CD4-positive, alpha-beta T cell treated with Interleukin-10 for 1 hour (primary cell): Measurements from ENCODE around the gene CDH13.

Experiments used
- DNase-seq: peaks from one replicate; pipeline ENCODE4 v3.0.0-alpha.2; 2020

Gene CDH13

DNA sequence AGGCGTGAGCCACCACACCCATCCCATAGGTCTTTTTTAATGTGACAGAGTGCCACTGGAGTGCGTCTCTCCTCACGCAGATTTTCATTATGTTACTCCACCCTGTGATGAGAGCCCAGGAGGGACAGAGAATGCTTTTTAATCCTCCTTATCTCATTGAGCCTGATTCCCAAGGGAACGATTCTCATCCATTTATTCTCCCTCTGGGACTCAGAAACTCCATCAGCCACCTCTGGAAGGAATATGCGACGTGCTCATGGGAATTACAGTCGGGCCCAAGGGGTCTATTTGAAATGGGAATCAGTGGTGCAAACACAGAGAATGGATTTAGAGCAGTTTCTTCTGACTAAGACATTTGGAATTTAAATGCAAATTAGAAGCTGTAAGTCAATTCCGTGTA, 1025.1 kb downstream of the CDH13 start:
- DNase-seq = no peak

DNA sequence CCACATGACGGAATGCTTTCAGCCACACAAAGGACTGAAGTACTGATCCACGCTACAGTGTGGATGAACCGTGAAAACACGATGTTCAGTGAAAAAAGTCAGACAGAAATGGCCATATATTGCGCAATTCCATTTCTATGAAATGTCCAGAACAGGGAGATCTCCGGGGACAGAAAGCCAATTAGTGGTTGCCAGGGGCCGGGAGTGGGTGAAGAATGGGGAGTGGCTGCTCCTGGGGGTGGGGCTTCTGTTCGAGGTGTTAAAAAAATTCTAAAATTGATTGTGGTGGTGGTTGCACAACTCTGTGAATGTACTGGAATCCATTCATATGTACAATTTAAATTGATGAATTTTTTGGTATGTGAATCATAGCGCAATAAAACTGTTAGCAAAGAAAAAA, 1026.2 kb downstream of the CDH13 start:
- no peak for DNase-seq

DNA sequence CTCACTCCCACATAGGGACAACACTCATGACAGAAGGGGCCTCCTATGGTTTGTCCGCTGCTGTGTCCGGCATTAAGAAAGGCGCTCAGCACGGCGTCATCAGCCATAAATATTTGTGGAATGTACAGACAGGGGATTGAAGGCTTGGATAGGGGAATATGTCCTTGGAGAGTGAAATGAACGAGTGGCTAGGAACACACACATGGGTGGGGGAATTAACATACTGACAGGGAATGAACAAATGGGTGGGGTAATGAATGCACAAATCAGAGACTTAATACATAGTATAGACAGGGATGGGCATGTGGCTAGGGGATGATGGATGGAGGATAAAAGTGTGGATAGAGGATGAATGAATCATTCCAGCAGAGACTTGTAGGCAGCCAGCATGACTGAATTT, 1027.0 kb downstream of the CDH13 start:
- no peak for DNase-seq

DNA sequence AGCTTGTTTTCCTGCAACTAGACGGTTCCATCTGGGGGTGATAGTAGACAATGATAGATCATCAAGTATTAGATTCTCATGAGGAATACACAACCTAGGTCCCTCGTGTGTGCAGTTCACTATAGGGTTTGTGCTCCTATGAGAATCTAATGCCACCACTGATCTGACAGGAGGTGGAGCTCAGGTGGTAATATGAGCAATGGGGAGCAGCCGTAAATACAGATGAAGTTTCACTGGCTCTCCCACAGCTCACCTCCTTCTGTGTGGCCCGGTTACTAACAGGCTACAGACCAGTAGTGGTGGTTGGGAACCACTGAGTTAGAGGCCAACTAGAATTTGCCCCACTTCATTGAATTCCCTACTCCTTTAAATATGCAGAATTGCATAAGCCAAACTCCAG, 1033.5 kb downstream of the CDH13 start:
- DNase-seq = no peak

DNA sequence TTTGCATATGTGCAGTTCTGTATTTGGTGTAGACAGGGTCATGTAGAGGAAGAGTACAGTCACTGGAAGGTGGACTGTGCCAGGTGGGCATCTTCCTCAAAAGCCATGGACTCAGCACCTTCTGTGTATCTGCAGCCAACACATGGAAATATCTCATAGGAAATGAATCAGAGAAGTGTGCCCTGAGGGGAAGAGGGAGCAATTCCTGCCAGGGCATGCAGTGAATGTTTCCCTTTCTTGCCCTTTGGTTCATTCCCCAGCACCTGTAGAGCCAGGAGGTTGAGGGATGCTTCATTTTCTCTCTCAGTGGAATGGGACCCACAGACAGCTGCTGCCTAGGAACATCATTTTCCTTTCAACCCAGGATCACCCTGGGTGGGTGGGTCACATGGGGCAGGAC, 1034.9 kb downstream of the CDH13 start:
- DNase-seq = no peak

DNA sequence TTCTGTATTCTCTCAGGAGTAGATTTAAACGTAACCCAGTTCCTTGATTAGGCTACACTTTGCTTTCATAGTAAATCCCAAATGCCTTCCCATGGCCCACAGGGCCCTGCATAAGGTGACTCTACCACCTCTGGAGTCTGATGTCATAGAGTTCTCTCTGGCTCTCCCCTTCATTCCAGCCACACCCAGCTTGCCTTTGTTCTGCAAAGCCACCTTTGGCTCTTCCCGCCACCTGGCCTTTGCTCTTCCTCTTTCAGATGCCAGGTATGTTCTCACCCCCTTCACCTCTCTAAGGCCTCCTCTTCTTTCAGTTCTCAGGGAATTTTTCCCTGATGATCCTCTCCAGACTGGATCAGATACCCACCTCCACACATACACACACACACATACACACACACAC, 1039.7 kb downstream of the CDH13 start:
- DNase-seq = no peak

DNA sequence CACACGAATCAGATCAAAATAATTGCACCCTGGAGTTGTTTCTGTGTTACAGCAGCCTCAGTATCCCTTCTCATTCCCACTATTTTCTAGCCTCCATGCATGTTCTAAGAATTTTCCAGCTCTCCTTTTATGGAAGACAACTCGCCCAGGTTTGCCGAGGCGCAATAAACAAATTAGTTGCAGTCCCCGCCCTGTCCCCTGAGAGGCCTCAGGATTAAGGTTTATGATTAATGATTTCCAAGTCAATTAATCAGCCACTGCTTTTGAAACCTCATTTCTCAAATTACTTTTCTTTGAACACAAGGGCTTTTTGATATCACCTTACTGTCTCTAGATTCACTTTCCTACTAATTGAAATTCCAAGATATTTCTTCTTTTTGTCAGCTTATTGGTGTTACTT, 1042.7 kb downstream of the CDH13 start:
- DNase-seq = no peak

DNA sequence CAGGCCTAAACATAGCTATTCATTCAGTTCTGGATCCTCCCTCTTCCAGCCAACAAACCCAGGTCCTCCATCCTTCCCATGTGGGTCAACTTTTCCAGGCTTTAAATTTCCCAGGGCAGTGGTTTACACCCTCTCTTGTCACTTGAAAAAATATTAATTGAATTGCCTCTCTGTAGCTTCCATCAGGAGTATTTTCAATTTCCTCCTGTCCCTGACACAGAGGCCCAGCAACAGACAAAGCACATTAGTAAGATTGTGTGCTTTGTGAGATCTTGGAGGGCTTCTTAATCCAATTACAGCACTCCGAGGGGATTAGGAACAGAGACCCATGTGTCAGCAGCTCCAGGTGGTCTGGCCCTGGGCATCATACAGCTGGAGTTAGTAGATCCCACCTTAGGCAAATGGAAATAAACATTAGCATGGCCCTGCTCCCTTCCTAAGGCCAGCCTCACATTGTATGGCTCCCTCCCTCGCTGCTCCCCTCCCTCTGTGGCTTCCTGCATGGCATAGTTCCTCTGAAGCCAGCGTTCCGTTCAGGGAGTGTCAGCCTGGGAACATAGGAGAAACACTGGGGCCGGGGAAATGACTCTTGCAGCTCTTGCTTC, 1048.3 kb downstream of the CDH13 start:
- no peak for DNase-seq

DNA sequence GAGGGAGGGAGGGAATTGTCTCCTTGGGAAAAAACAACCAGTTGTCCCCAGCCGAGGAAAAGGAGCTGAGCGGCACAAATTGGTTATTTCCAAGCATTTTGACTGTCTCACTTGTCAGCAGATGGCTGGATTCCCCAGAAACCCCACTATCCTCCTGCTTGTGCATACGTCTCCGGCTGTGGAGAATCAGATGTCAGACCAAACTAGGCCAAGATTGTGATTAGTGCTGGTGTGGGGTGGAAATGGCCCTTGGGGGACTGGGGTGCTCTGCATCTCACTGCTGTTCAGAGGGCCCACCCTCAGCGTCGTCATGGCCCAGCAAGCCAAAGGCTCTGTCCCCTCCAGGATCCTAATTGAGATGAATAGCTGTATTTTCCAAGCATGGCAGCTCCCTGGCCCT, 1049.3 kb downstream of the CDH13 start:
- no peak for DNase-seq

DNA sequence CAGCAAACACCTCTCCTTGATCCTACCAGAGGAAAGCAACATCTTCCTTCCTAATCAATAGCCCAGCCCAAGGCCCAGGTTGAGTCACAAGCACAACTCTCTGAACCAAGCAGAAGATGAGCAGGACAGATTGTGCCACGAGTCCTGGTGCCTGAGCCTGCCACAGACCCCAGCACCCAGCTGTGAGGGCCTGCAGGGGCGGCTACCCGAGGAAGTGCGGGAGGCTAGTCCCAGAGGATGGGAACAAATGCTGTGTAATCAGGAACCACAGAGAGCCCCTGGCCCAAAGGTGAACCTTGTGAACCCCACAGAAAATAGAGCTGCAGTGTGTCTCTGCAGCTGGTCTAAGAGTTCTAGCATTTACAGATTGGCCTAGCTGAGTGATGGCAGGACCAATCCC, 1054.2 kb downstream of the CDH13 start:
- no peak for DNase-seq

DNA sequence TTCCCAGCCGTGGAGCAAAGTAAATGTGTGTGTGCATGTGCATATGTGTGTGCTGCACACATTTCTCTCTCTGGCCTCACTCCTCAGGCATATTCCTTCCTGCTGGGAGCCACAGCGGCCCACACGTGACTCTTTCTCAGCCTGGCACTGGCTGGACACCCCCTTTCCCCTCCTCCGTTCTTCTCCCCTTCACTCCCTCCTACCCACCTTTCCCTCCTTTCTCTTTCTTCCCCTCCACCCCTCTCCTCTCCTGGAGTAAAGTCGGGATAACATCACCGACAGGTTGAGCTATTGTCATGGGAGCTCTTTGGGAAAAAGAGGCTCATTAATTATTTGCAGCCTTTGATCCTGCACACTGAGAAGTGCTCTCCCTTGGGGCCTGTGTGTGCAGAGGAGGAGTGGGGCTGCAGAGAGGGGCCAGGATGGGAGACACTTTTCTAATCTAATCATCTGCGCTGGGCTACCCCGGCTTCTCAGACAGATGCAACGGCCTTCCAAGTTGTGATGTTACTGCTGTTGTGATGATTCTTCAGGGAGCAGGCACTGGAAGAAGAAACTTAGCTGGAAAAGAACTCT, 1054.7 kb downstream of the CDH13 start:
- no peak for DNase-seq

DNA sequence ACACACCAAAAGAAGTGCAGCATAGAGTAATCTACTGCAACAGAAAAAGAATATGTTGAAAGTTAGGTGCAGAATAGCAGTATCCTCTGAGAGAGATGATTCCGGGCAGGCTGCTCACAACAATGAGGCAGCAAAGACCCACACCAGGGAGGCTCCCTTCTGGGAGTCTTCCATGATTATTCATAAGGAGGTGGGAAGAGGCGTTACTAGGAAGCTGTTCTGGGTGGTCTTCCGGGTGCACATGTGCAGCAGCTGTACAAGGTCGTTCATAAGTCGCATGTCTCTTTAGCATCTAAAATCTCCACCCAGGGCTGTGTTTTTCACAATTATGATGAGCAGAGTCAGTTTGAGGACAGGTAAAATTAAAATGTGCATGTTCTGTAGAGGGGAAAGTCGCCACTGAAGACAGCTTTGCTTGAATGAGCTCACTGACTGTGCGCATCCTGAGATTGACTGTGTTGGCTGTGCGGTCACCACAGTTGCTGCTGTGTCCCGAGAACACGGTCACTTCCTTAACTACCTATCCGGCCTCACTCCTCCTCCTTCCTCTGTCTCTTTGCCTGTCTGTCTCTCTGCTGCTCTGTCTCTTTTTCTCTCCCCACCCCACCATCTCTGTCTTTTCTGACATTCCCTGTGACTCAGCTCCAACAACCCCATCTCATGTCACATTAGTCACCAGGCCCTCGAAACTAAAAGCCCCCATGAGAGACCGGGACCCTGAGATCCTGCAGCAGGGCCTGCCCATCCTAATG, 1055.5 kb downstream of the CDH13 start:
- no peak for DNase-seq

DNA sequence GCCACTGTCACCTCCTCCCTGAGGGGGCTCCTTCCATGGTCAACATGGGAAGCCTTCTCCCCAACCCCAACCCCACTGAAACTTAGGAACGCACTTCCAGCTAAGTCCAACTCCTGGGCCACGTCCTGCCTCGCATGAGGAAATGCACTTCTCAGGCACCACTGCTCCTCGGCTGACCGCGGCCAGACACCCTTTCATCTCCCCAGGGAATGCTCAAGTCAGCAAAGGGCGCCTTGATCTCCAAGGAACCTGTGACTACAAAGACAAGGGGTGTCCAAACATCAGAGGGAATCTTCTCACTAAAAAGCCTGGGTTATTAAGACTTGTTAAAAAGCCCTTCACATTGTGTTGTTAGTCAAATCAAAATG, 1056.1 kb downstream of the CDH13 start:
- DNase-seq = no peak

DNA sequence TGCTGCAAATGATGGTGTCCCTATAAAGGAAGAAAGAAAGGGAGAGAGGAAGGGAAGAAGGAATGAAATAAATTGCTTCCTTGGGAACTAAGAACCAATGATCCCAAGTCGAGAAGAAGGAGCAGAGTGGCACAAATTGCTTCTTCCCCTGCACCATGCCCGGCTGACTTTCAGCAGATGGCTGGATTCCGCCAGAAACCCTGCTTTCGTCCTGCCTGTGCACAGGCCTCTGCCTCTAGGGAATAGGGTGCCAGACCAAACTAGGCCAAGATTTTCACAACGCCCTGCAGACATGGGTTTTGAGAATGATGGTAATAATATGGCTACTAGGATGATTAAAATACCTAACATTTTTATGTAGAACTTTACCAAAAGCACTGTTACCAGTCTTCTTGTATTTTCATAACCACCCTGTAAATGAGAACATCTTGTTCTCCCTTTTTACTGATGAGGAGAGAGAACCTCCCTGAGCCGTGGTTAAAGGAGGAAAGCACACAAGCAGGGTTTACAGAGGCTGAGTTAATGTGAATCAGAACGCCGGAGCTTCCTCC, 1058.9 kb downstream of the CDH13 start:
- DNase-seq = no peak

DNA sequence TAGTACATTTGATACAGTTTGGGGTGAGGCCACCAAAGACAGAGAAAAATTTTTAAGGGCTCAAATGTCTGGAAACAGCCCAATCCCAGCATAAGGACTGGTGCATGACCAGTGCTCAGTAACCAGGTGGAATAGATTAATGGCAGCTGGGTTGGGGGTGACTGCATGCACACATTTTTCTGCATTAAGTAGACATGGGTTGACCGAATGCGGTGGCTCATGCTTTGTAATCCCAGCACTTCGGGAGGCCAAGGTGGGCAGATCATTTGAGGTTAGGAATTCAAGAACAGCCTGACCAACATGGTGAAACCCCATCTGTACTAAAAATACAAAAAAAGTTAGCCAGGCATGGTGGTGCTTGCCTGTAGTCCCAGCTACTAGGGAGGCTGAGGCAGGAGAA, 1060.0 kb downstream of the CDH13 start:
- DNase-seq = no peak

DNA sequence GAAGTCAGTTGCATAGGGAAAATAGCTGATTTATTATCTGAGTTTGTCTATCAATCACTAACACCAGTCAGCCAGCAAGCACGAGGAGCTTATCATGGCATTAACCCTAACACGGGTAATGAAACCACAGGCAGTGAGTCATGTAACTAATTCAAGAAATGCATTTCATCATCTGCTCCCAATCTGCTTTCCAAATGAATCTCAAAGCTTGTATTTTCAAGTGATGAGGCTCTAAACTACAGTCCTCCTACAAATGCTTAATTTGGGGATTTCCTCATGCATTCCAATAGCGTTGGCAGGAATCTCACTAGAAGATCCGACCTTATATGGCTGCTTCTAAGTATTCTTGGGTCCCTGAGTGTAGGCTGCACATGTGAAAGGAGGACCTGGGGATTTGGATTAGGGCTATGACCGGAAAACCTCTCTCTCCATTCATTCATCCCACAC, 1062.6 kb downstream of the CDH13 start:
- DNase-seq = no peak

DNA sequence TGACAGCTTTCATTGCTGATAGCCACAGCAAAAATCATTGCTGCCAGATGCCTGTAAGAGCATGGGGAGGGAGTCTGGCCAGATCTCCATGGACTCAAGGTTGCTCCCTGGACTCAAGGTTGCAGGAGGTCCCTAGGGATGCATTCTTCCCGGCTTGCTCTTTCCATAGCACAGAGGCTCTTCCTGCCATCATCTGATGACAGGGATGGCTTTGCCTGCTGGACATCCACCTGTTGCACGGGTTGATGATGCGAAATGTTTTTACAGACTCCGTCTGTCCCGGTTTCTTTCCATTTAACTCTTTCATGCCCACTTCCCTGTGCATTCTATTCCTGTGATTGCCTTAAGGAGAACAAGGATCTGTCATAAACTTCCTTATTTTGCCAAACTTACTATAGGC, 1065.5 kb downstream of the CDH13 start:
- no peak for DNase-seq

DNA sequence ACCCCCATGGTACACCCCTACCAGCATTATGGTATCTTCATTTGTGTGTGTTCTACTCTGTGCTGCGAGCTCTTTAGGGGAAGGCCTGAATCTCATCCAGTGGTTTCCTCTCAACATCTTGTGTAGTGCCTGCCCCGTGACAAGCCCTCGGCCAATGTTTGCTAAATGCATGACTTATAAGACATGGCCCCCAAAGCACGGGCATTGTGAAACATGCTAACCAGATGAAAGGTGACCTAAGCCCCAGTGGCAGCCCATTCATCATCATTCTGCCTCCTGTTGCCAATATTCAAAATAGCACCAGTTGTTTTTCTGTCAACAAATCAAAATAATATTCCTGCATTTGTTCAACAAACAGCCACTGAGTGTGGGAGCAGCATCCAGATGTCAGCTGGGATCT, 1072.2 kb downstream of the CDH13 start:
- no peak for DNase-seq

DNA sequence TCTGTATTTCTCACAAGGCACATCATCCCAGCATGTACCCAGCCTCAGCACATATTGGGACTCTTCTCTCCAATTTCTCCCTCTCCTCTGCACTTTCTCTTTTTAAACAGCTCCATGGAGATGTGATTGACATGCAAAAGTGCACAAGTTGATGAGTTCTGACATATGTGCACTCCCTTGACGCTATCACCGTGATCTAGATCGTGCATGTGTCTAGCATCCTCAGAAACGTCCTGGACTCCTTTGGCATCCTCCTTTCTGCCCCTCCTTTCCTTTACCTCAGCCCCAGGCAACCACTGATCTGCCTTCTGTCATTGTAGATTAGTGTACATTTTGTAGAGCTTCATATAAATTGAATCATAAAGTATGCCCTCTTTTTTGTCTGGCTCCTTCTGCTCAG, 1073.0 kb downstream of the CDH13 start:
- DNase-seq = no peak

DNA sequence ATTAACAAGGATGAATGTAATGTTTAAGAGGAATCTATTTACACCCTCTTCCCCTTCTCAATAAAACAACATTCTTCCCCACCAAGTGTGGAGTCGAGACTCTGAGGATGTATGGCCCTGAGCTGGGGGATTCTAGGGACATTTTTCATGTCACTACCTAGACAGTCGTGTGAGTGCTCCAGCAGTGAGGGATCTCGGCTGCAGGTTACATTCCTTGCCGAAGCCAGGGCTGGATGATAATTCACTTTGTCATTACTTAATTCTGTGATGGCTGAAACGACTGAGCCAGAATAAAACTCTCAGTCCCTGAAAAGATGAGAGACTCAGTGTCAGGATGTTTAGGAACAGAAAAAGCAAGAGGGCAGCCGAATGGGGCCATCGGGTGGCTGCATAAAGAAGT, 1074.1 kb downstream of the CDH13 start:
- DNase-seq = no peak

DNA sequence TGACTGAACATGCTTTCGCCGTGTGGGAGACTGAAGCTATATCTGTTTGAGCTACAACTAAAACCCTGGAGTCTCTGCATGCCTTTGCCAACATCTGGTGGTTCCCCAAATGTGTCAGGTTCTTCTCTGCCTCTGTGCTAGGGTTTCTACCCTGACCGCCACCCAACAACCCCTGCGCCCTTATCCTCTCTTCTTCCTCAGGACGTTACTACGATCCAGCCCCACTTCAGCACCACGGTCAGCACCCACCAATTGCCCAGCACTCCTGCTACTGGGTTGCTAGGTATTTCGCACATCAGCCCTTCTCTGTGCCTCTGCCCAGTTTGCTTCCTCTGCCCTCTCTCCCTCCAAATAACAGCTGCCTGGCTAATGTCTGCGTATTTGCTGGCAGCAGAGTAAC, 1074.7 kb downstream of the CDH13 start:
- DNase-seq = no peak

DNA sequence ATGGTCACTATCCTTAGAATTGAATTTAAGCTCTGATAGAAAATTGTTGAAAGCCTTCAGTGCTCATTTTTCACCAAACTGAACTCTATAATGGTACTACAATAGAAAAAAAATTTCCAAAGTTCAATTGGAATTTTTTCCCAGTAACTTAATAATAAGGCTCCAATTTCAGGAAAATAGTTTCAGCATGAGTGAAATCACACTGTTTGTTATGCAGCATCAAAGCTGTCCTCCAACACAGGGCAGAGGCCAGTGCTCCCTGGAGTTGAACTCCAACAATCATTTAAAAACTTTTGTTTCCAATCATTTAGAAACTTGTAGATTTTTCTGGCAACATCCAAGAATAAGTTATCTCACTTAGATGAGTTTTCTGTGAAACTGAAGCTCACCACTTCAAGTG, 1077.9 kb downstream of the CDH13 start:
- no peak for DNase-seq

DNA sequence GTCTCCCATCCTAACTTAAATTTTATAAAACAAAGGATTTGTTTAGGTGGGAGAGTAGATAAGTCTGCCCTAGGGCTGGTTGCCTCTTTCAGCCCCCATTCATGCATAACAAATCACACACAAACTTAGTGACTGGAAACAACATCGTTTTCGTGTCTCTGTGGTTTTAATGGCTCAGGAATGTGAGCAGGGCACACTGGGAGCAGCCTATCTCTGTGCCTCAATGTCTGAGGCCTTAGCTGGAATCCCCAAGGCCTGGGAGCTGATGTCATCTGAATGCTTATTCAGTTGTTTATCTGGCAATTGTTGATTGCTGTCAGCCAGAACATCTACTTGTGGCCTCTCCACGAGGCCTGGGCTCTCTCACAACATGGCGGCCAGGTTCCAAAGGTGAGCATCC, 1079.1 kb downstream of the CDH13 start:
- DNase-seq = no peak

DNA sequence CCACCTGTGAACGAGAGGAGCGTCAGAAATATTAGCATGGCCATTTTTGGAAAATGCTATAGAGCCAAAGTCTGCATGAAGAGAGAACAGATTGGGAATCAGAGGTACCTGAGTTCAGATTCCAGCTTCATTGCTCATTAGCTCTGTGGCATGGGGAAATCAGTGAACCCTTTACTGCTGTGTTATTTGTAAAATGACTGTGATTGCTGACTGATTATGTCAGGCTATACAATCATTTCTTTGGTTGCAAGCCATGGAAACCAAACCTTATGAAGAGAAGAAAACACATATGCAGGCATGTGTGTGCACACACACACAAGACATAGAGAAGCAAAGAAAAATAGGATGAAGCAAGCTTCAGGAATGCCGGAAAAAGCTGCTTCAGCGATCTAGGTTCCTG, 1079.6 kb downstream of the CDH13 start:
- DNase-seq = no peak

DNA sequence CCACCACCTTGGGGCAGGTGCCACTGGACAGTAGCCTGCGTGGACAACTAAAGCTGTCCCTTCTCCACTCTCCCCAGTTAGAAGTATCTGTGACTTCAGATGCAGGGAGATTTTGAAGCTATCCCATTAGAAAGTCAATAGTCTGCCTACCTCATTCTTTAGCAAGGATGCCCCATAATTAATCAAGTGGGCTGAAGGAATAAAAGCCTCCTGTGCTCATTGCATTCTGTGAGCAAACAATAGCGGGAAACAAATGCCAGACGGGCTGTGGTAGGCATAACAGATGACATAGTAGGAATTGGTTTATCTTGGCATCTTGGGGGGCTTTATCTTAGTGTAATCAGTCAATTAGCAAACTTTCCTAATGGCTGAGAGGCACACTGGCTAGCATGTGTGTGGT, 1084.3 kb downstream of the CDH13 start:
- DNase-seq = no peak
